ENCODE data around the gene STATH.

DNA sequence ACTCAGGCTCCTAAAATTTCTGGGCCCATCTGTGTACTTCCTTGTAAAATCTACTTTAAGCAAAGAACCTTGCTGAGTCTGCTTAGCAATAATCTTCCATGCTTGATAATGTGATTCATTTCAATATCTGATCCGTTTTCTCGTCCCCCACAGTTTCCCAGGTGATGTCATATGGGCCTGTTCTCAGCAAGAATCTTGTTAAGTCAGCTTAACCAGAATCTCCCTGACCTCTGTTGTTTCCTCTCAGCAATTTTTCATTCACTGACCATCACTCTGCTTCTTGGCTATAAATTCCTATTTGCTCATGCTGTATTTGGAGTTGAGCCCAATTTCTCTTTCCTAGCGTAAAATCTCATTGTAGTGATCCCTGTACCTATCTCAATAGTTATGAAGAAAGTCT, 44.2 kb upstream of the STATH start:
- TF ChIP-seq, protein P1, sequence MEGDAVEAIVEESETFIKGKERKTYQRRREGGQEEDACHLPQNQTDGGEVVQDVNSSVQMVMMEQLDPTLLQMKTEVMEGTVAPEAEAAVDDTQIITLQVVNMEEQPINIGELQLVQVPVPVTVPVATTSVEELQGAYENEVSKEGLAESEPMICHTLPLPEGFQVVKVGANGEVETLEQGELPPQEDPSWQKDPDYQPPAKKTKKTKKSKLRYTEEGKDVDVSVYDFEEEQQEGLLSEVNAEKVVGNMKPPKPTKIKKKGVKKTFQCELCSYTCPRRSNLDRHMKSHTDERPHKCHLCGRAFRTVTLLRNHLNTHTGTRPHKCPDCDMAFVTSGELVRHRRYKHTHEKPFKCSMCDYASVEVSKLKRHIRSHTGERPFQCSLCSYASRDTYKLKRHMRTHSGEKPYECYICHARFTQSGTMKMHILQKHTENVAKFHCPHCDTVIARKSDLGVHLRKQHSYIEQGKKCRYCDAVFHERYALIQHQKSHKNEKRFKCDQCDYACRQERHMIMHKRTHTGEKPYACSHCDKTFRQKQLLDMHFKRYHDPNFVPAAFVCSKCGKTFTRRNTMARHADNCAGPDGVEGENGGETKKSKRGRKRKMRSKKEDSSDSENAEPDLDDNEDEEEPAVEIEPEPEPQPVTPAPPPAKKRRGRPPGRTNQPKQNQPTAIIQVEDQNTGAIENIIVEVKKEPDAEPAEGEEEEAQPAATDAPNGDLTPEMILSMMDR (IDR thresholded peaks at IDR 0.05) = no peak
- no peak for TF ChIP-seq SIN3A (IDR thresholded peaks at IDR 0.05; ENCODE audit: borderline replicate concordance, insufficient read depth, low read depth, low read length)

Measured in Panc1 (cell line).